ENCODE data around the gene RABL6. TPM values are rescaled to one million over a fixed set of nuclear protein-coding genes. Genes with fewer than 3 reads are reported as not detected.
A peak's percentile ranks its signal among the peaks of the same experiment; 100 is the strongest.
"Not testable (repeated sequence)": the region's sequence is repeated elsewhere in the genome, so short reads cannot be mapped to it uniquely, and the experiment has no call there.

The RABL6 gene, protein sequence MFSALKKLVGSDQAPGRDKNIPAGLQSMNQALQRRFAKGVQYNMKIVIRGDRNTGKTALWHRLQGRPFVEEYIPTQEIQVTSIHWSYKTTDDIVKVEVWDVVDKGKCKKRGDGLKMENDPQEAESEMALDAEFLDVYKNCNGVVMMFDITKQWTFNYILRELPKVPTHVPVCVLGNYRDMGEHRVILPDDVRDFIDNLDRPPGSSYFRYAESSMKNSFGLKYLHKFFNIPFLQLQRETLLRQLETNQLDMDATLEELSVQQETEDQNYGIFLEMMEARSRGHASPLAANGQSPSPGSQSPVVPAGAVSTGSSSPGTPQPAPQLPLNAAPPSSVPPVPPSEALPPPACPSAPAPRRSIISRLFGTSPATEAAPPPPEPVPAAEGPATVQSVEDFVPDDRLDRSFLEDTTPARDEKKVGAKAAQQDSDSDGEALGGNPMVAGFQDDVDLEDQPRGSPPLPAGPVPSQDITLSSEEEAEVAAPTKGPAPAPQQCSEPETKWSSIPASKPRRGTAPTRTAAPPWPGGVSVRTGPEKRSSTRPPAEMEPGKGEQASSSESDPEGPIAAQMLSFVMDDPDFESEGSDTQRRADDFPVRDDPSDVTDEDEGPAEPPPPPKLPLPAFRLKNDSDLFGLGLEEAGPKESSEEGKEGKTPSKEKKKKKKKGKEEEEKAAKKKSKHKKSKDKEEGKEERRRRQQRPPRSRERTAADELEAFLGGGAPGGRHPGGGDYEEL
- total RNA-seq (10 to 100 TPM; 47.2 to 52.0 TPM), polyA plus RNA-seq (10 to 100 TPM; 31.3 to 76.1 TPM)
- long read RNA-seq, donor 1, partial matches to known transcripts, result 5 of 11 reads
- long read RNA-seq, donor 1, other reads (novel, unspliced or antisense), result 3 of 11 reads
- long read RNA-seq, donor 2, transcript RABL6-201 (15 exons, 3,091 nt), result major isoform, 6 of 33 reads
- long read RNA-seq, donor 2, partial matches to known transcripts, result 23 of 33 reads
- long read RNA-seq, donor 2, other reads (novel, unspliced or antisense), result 4 of 33 reads

GRCh38 chr9:136807281-136808074 is at the start of gene RABL6:
Gene RABL6, plus strand, starts transcription at chr9:136807948. Its CDS starts 249 bp downstream, at chr9:136808197.
- DNase-seq (peak; percentile 86 to 93), ATAC-seq (ENCODE audit: low FRiP score) (peak; percentile 90)
- WGBS, 2 donors, result 0 to 1% methylated on average over 93 to 96 of the region's 96 CpGs
- H3K4me3 ChIP-seq (ENCODE audit: low read length in 2 of 2), result peak within 1 kb of the TSS; percentile 91 to 92
- H3K36me3 ChIP-seq (ENCODE audit: control insufficient read depth in 1 of 2, insufficient read depth in 2 of 2, low read length in 1 of 2), result no peaks in the 10 kb centered on the region
- no peaks in the 10 kb centered on the region for H3K4me1 ChIP-seq (ENCODE audit: control insufficient read depth in 1 of 2, insufficient read depth in 2 of 2, low read length in 2 of 2)
- H3K27me3 ChIP-seq (ENCODE audit: control insufficient read depth in 1 of 2, insufficient read depth in 2 of 2, low read length in 1 of 2), result no peaks in the 10 kb centered on the region
- no peaks in the 10 kb centered on the region for H3K9me3 ChIP-seq (ENCODE audit: control insufficient read depth, low read length)
- intact Hi-C loops (cut with DNase I), result loop anchor here in 1 of 2 donors (5.0 kb wide), 1 partner anchor 35 kb away; the partner anchor contains the start of gene AJM1
- peak within 1 kb of the TSS in 1 of 2 donors; percentile 39 for H3K27ac ChIP-seq (ENCODE audit: low read depth in 1 of 2, low read length in 2 of 2)

DNA sequence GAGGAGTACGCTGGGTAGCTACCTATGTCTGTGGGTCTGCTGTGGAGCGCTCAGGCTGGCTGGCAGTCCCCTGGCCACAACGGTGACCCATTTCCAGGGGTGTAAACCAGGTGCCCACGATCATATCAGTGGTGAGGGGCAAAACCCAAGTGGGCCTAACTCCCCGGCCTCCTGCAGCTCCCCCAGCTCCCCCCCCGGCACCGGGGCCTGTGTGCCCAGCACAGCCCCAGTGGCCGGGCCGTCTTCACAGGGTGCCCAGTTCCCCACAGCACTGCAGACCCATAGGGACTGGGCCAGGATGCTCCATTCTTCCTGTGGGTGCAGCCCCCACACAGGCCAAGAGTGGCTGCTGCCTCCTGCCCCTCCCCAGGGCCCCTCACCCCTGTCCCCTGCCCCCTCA is 48.7 kb upstream of the RABL6 start:
- DNase-seq (peak; percentile 41 to 42), ATAC-seq (ENCODE audit: low FRiP score) (no peak)
- 80 to 85% methylated on average over 9 of the region's 9 CpGs for WGBS, 2 donors

GRCh38 chr9:136759436-136760325 is 48.1 kb upstream of the RABL6 start:
- intact Hi-C loops (cut with DNase I), result no loop called here
- Histone ChIP-seq H3K36me3 (ENCODE audit: control insufficient read depth in 1 of 2, insufficient read depth in 2 of 2, low read length in 1 of 2) (no peaks in the 10 kb centered on the region), H3K27ac (ENCODE audit: low read depth in 1 of 2, low read length in 2 of 2) (no peak overlapping the region), H3K27me3 (ENCODE audit: control insufficient read depth in 1 of 2, insufficient read depth in 2 of 2, low read length in 1 of 2) (no peaks in the 10 kb centered on the region), H3K9me3 (ENCODE audit: control insufficient read depth, low read length) (no peaks in the 10 kb centered on the region), H3K4me1 (ENCODE audit: control insufficient read depth in 1 of 2, insufficient read depth in 2 of 2, low read length in 2 of 2) (no peaks in the 10 kb centered on the region), H3K4me3 (ENCODE audit: low read length in 2 of 2) (no peak overlapping the region)
- DNase-seq (peak; percentile 40 to 61), ATAC-seq (ENCODE audit: low FRiP score) (no peak)
- WGBS, 2 donors, result 84 to 87% methylated on average over 25 to 27 of the region's 27 CpGs

More for the DNA sequence above, 48.7 kb upstream of the RABL6 start:
- no peaks in the 10 kb centered on the region for H3K36me3 ChIP-seq (ENCODE audit: control insufficient read depth in 1 of 2, insufficient read depth in 2 of 2, low read length in 1 of 2)
- H3K27me3 ChIP-seq (ENCODE audit: control insufficient read depth in 1 of 2, insufficient read depth in 2 of 2, low read length in 1 of 2), result no peaks in the 10 kb centered on the region
- no peaks in the 10 kb centered on the region for H3K9me3 ChIP-seq (ENCODE audit: control insufficient read depth, low read length)
- H3K4me1 ChIP-seq (ENCODE audit: control insufficient read depth in 1 of 2, insufficient read depth in 2 of 2, low read length in 2 of 2), result no peaks in the 10 kb centered on the region
- H3K4me3 ChIP-seq (ENCODE audit: low read length in 2 of 2), result no peak overlapping the region
- no peak overlapping the region for H3K27ac ChIP-seq (ENCODE audit: low read depth in 1 of 2, low read length in 2 of 2)
- intact Hi-C loops (cut with DNase I), result no loop called here

DNA sequence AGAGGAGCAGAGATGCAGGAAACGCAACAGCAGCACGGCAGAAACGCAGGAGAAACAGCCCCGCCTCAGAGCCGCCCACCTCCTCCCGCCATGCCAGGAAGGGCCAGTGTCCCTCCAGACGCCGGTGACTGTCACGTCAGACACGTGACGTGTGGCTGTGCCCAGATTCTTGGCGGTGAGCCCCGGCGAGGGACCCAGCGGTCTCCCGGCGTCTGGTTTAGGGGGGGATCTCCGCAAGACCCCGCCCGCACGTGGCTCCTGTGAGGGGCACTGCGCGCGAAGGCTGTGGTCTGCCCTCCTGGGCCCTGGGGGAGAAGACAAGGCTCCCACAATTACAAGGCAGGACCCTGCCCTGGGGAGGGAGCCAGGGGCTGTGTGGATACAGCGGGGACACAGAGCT is 47.3 kb upstream of the RABL6 start:
- peak; percentile 29 to 77 for DNase-seq
- WGBS, 2 donors, result 67% methylated on average over 25 of the region's 25 CpGs
- no peak for ATAC-seq (ENCODE audit: low FRiP score)
- no peak overlapping the region for H3K27ac ChIP-seq (ENCODE audit: low read depth in 1 of 2, low read length in 2 of 2)
- no peaks in the 10 kb centered on the region for H3K36me3 ChIP-seq (ENCODE audit: control insufficient read depth in 1 of 2, insufficient read depth in 2 of 2, low read length in 1 of 2)
- H3K9me3 ChIP-seq (ENCODE audit: control insufficient read depth, low read length), result no peaks in the 10 kb centered on the region
- intact Hi-C loops (cut with DNase I), result no loop called here
- H3K4me1 ChIP-seq (ENCODE audit: control insufficient read depth in 1 of 2, insufficient read depth in 2 of 2, low read length in 2 of 2), result no peaks in the 10 kb centered on the region
- no peak overlapping the region for H3K4me3 ChIP-seq (ENCODE audit: low read length in 2 of 2)
- H3K27me3 ChIP-seq (ENCODE audit: control insufficient read depth in 1 of 2, insufficient read depth in 2 of 2, low read length in 1 of 2), result no peaks in the 10 kb centered on the region

DNA sequence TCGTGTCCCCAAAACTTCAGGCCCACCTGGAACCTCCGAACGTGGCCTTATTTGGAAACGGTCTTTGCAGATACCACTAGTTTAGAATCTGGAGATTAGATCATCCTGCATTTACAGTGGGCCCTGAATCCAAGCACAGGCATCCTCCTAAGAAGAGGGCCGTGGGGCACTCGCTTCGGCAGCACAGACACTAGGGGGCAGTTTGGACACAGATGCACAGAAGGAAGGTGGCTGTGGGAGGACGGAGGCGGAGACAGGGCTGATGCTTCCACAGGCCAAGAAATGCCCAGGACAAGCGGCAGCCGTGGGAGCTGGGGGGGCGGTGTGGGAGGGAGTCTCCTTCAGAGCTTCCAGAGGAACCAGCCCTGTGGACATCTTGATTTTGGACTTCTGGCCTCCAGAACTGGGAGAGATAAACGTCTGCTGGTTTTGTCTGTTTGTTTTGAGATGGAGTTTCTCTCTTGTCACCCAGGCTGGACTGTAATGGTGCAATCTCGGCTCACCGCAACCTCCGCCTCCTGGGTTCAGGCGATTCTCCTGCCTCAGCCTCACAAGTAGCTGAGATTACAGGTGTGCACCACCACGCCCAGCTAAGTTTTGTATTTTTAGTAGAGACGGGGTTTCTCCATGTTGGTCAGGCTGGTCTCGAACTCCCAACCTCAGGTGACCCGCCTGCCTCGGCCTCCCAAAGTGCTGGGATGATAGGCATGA is 46.8 kb upstream of the RABL6 start:
- H3K36me3 ChIP-seq (ENCODE audit: control insufficient read depth in 1 of 2, insufficient read depth in 2 of 2, low read length in 1 of 2); H3K9me3 ChIP-seq (ENCODE audit: control insufficient read depth, low read length); intact Hi-C loops (cut with DNase I); H3K4me1 ChIP-seq (ENCODE audit: control insufficient read depth in 1 of 2, insufficient read depth in 2 of 2, low read length in 2 of 2); H3K4me3 ChIP-seq (ENCODE audit: low read length in 2 of 2); H3K27me3 ChIP-seq (ENCODE audit: control insufficient read depth in 1 of 2, insufficient read depth in 2 of 2, low read length in 1 of 2); H3K27ac ChIP-seq (ENCODE audit: low read depth in 1 of 2, low read length in 2 of 2); ATAC-seq (ENCODE audit: low FRiP score): not testable (repeated sequence)
- DNase-seq, result peak; percentile 66 to 82
- 41 to 43% methylated on average over 22 of the region's 22 CpGs for WGBS, 2 donors

- Histone ChIP-seq H3K4me3 (ENCODE audit: low read length in 2 of 2) (no peak overlapping the region), H3K4me1 (ENCODE audit: control insufficient read depth in 1 of 2, insufficient read depth in 2 of 2, low read length in 2 of 2) (no peaks in the 10 kb centered on the region), H3K36me3 (ENCODE audit: control insufficient read depth in 1 of 2, insufficient read depth in 2 of 2, low read length in 1 of 2) (no peaks in the 10 kb centered on the region), H3K9me3 (ENCODE audit: control insufficient read depth, low read length) (no peaks in the 10 kb centered on the region), H3K27ac (ENCODE audit: low read depth in 1 of 2, low read length in 2 of 2) (no peak overlapping the region), H3K27me3 (ENCODE audit: control insufficient read depth in 1 of 2, insufficient read depth in 2 of 2, low read length in 1 of 2) (no peaks in the 10 kb centered on the region)
- WGBS, 2 donors, result 81 to 88% methylated on average over 11 to 13 of the region's 13 CpGs
- no peak for ATAC-seq (ENCODE audit: low FRiP score)
- DNase-seq, result peak; percentile 26 to 34
- intact Hi-C loops (cut with DNase I), result no loop called here
These were observed 46.2 kb upstream of the RABL6 start for GRCh38 chr9:136761545-136761981.

DNA sequence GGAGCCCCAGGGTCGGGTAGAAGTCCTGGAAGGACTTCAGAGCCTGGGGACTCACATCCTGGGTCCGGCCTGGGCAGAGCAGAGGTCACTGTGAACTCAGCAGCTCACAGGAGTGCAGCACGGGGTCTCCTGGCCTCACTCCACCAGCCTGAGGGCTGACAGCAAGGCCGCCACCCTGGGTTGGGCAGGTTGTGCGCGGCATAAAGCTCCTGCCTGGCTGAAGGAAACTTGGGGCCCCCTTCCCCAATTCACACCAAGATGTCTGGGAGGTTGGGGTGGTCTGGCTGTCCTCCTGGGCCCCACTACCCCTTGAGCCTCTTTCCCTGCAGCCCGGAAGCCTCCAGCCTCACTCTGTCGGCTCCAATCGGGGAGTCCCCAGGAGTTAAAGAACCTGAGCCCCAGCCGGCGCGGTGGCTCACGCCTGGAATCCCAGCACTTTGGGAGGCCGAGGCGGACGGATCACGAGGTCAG is 45.5 kb upstream of the RABL6 start:
- Histone ChIP-seq H3K36me3 (ENCODE audit: control insufficient read depth in 1 of 2, insufficient read depth in 2 of 2, low read length in 1 of 2) (no peaks in the 10 kb centered on the region), H3K4me3 (ENCODE audit: low read length in 2 of 2) (no peak overlapping the region), H3K27me3 (ENCODE audit: control insufficient read depth in 1 of 2, insufficient read depth in 2 of 2, low read length in 1 of 2) (no peaks in the 10 kb centered on the region), H3K9me3 (ENCODE audit: control insufficient read depth, low read length) (no peaks in the 10 kb centered on the region), H3K27ac (ENCODE audit: low read depth in 1 of 2, low read length in 2 of 2) (no peak overlapping the region), H3K4me1 (ENCODE audit: control insufficient read depth in 1 of 2, insufficient read depth in 2 of 2, low read length in 2 of 2) (no peaks in the 10 kb centered on the region)
- DNase-seq, result peak; percentile 37 to 43
- 80 to 82% methylated on average over 17 of the region's 17 CpGs for WGBS, 2 donors
- no peak for ATAC-seq (ENCODE audit: low FRiP score)
- intact Hi-C loops (cut with DNase I), result no loop called here
